Activated CD8-positive, alpha-beta memory T cell treated with anti-CD3 and anti-CD28 coated beads, Interleukin-2, amount 50 U/mL, for 48 hours (primary cell): ENCODE measurements around the gene RASD2.
A peak's percentile ranks its signal among the peaks of the same experiment; 100 is the strongest.

Experiments used
- DNase-seq: peaks from one replicate; pipeline ENCODE4 v3.0.0-alpha.2; 2020

RASD2 gene

GRCh38 chr22:35519306-35520000, 21.2 kb upstream of the RASD2 start:
- no peak for DNase-seq

GRCh38 chr22:35521358-35522224, 19.0 kb upstream of the RASD2 start:
- DNase-seq: no peak

DNA sequence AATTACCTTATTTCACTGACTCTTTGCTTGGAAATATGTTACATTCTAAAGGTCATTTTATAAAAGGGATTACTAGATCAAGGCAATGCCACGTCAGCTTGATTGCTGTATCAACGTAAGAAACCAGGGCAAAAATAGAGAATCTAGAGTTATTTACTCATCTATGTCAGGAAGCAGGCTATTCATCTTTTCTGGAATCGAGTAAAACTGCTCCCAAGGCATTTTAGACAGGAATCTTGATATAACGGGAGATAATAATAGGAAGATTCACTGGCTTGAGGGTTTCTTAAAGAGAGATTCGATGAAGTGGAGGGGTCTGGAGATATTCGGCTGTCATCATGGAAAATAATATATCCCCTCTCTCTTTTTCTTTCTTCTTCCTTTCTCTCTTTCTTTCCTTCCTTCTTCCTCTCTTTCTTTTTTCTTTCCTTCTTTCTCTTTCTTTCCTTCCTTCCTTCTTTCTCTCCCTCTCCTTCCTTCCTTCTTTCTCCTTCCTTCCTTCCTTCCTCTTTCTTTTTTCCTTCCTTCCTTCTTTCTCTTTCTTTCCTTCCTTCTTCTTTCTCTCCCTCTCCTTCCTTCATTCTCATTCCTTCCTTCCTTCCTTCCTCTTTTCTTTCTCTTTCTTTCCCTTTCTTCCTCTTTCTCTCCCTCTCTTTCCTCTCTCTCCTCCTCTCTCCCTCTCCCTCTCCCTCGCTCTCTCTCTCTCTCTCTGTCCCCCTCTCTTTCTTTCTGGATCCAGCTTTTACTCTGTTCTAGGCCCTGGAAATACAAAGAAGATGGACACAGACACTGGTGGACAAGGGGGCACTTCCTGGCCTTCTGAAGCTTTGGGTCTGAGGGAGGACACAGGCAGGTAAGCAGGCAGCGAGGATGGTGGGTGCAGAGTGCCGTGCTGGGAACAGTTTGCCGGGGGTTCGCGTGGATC, 18.1 kb upstream of the RASD2 start:
- no peak for DNase-seq

GRCh38 chr22:35523167-35523947, 17.3 kb upstream of the RASD2 start:
- DNase-seq: no peak

DNA sequence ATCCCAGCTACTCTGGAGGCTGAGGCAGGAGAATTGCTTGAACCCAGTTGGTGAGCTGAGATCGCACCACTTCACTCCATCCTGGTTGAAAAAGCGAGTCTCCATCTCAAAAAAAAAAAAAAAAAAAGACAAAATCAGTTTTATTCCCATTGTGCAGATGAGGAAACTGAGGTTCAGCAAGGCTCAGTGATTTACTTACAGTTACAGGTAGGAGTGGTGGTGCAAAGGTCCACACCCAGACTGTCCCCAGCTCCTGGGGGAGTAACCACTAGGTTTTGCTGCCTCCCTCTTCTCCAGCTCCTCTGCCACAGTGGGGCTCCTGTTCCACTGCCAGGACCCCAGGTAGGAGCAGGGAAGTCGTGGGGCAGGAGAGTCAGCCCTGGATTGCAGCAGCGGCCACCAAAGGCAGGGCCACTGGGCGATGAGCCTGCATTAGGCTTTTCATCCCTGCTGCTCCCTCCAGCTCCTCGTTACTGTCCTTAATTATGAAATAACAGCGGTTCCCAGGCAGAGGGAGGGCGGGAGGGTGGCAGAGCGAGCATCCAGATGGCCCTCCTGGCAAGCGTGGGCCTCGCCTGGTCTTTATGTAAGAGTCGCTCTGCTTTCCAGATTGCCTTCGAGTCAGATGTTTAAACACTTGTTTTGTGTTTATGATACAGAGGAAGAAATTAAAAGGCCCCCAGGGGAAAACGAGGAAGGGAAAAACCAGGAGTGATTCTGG, 15.5 kb upstream of the RASD2 start:
- no peak for DNase-seq

DNA sequence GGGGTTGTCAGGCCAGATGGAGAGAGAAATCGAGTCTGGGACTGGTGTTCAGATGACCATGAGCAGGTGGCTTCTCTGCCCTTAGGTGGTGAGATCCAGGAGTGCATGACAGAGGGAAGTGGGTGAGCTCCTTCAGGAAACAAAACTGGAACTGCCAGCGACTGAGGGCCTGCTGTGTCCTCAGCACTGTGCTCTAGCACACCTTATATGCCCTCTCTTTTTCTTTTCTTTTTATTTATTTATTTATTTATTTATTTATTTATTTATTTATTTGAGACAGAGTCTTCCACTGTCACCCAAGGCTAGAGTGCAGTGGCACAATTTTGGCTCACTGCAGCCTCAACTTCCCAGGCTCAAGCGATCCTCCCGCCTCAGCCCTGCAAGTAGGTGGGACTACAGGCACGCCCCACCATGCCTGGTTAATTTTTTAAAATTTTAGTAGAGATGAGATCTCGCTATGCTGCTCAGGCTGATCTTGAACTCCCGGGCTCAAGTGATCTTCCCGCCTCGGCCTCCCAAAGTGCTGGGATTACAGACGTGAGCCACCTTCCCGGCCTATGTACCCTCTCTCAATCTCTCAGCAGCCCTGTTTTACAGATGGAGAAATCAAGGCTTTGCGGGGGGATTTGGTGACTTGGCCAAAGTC, 14.8 kb upstream of the RASD2 start:
- no peak for DNase-seq

GRCh38 chr22:35526333-35526979, 14.2 kb upstream of the RASD2 start:
- no peak for DNase-seq

GRCh38 chr22:35528927-35529326, 11.7 kb upstream of the RASD2 start:
- DNase-seq: no peak

- no peak for DNase-seq
Measured at GRCh38 chr22:35530700-35531099, 9.9 kb upstream of the RASD2 start.

- DNase-seq: no peak
Measured at GRCh38 chr22:35531202-35531601, 9.4 kb upstream of the RASD2 start.

DNA sequence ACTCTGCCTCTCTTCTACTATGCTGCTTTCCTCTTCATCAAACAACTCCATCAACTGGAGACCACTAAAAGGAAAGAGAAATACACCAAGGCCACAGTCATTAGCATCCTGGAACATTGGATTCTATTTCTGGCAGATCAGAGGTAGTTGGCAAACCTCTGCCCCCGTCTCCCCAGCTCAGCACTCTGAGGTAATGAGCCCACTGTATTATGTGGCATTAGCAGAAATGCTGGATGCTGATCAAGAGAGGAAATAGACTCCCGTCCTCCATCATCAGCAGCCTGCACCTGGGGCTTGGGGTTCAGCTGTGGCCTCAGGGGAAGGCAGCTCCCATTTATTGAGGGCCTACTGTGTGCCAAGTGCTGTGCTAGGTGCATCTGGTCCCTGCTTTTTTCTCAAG, 9.0 kb upstream of the RASD2 start:
- no peak for DNase-seq

DNA sequence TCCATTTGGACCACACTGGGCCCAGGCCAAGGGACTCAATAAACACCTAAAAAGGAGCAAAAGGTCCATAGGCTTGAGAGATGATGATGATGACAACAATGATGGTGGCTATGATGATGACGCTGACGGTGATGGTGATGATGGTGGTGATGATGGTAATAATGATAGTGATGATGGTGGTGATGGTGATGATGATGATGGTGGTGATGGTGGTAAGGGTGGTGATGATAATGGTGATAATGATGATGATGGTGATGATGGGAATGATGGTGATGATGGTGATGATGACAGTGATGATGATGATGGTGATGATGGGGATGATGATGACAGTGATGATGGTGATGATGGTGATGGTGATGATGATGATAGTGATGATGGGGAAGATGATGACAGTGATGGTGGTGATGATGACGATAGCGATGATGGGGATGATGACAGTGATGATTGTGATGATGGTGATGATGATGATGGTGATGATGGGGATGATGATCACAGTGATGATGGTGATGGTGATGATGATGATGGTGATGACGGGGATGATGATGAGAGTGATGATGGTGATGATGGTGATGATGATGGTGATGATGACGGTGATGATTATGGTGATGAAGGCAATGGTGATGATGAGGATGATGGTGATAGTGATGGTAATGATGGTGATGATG, 7.1 kb upstream of the RASD2 start:
- no peak for DNase-seq

DNA sequence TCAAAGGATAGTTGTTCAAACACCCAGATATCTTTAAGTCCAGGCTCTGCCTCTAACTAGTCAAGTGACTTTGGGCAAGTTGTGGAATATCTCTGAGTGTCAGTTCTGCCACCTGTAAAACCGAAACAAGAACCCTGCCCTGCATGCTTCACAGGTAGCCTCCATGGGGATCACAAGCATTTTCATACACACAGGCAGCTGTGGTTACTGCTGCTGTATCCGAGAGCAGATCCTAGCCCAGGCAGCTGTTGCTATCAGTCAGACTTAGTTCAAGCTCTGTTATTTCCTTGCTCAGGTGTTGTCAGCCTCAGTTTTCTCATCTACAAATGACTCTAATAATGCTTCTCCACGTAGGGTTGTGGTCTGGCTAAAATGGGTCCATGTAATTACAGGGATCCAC, 6.5 kb upstream of the RASD2 start:
- DNase-seq: no peak

- no peak for DNase-seq
Measured at GRCh38 chr22:35537232-35537631, 3.4 kb upstream of the RASD2 start.

DNA sequence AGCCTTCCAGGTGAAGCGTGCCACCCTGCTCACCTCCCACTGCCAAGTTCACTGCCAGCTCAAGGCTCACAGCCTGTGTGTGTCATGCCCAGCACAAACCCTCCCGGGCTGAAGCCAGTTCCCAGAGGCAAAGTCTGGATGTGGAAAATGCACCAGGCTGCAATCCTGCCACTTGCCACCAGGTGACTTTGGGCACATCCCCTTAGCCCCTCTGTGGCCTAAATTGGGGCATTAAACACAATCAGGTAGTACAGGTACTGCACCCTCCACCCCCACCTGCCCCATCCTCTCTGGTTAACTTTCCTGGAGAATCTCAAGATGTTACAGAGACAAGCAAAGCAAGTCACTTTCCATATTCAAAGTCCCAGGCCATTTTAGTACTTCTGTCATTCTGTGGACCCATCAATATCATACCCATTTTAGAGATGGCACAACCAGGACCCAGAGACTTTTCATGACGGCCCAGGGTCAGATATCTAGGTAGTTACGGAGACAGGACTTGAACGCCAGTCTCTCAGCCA, 1.8 kb upstream of the RASD2 start:
- peak; percentile 70 for DNase-seq

- DNase-seq: no peak
Measured at GRCh38 chr22:35539487-35539886, 1.1 kb upstream of the RASD2 start.

DNA sequence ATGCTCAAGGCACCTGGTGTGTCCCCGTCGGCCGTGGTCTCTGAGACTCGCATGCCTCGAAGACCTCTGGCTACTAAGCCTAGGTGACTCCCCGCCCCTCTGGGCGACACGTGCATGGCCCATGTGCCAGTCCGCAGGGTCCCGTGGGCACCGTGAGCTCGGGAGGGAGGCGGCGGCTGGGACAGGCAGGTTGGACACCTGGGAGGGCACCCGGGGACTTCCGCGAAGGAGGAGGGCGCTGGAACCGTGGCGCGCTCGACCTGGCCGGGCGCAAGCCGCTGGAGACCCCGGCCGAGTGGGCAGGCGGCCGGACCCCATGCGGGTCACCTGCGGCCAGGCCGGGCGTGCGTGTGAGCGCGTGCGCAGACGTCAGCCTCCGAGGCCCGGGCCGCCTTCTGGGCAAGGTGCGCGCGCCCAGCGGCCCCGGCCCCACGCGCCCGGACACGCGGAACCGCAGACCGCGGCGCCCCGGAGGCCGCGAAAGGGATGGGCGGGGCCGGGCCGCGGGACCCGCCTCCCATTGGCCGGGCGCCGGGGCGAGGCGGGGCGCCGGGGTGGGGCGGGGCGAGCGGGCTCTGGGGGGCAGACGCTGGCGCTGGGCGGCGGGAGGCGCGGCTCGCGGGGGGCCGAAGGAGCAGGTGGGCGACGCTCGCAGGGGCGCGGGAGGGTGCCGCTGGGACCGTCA, 579 bp upstream of the RASD2 start:
- DNase-seq: peak; percentile 88

DNA sequence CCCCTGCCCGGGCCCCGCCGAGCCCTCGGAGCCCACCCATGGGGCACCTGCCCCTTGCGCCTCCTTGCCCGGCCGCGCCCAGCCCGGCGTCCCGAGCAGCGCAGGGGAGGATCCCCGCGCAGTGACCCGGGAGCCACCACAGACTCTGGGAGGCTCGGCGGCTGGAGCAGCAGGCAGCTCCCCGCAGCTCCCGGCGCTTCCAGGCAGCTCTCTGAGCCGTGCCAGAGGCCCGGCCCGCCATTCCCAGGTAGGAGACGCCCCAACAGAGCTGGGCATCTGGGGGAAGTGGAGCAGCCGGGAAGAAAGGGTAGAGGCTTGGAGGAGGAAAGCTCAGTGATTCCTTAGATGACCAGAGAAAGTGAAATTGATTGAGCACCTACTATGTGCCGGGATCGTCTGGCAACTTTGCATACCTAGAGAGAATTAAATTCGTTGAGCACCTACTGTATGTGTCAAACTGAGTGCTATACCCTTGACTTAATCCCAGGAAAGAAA, 670 bp downstream of the RASD2 start:
- no peak for DNase-seq
